Left renal pelvis (tissue), 4 donors: ENCODE results near the gene VPS26A. TPM values are rescaled to one million over a fixed set of nuclear protein-coding genes. Genes with fewer than 3 reads are reported as not detected.

Experiments
- DNase-seq, 4 donors: peaks; one replicate each; pipeline ENCODE4 v3.0.0-alpha.2; 2013; ENCODE audit warnings: low read depth in 4 of 4, low spot score in 3 of 4
- polyA plus RNA-seq, 4 donors: library from polyadenylated mRNA; unstranded; fragments of 120-200 nt; gene quantifications; one replicate each; pipeline ENCODE4 v1.2.1, GENCODE V29; 2013; ENCODE audit not compliant: insufficient read length in 4 of 4

VPS26A gene
- polyA plus RNA-seq, 4 donors = 65.7 to 110 (median 87.0) TPM

DNA sequence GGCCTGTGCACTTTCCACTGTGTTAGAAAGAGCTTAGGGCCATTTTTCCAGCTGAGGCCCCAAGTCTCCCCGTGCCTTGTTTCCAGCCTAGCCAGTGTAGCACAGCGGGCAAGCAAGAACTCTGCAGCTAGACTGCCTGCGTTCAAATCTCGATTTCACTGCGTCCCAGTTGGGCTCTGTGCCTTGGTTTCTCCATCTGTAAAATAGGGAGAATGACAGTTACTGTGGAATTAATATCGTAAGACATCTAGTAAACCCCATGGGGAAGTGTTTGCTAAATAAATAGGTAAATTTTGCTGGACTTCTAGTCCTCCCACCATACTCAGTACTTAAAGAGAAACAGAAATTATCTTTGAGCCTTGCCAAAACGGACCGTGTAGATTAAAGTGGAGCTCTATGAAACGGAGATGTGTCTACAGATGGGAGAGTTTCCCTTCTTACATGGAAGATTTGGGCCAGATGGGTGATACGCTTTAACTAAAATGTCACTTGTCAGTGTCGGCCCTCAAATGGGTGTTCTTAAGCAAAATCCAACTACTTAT lies 92.7 kb downstream of the VPS26A start:
- no peak for DNase-seq

DNA sequence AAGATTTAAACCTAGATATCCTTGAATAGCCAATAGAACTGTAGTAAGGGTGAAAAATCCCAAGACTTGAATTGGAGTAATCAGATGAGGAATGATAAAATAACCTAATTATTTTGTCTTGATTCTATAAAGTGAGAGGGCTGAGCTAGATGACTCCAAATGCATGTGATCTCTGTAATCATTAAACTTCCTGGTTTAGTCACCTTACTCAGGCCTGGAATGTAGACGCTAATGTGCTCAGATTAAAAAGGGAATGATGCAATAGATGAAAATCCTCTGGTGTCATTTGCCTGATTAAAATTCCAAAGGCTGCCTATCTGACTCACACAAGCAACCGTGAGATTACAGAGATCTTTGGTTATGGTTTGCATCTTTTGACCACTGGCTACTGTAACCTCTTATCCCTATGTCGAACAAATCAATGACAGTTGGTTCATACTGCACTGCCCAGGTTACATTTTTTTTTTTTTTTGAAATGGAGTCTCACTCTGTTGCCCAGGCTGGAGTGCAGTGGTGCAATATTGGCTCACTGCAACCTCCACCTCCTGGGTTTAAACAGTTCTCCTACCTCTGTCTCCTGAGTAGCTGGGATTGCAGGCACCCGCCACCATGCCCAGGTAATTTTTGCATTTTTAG lies 93.3 kb downstream of the VPS26A start:
- no peak for DNase-seq

- no peak for DNase-seq
Observed at GRCh38 chr10:69218831-69219230, 94.9 kb downstream of the VPS26A start.

GRCh38 chr10:69220041-69220451 lies 96.1 kb downstream of the VPS26A start, which contains the start of gene HKDC1:
Gene HKDC1 (plus strand): TSS chr10:69220332. CDS start chr10:69220436, 104 bp downstream.
- DNase-seq = peak in 1 of 4 donors; percentile 35

GRCh38 chr10:69220507-69220906 lies 96.5 kb downstream of the VPS26A start:
- DNase-seq = no peak

Other genes with a start within 250 kb of the VPS26A start
- 10 to 100 TPM; 60.7 to 74.6 (median 66.1) TPM for gene DDX50, start 222.9 kb upstream of the VPS26A start, polyA plus RNA-seq
- gene DDX21, start 168.0 kb upstream of the VPS26A start, polyA plus RNA-seq = 10 to 100 TPM; 42.5 to 65.1 (median 55.7) TPM
- gene KIFBP, start 135.4 kb upstream of the VPS26A start, polyA plus RNA-seq = 10 to 100 TPM; 29.9 to 39.0 (median 36.1) TPM
- gene SRGN, start 36.1 kb upstream of the VPS26A start, polyA plus RNA-seq = 10 to 100 TPM; 17.7 to 45.6 (median 22.4) TPM
- gene SUPV3L1, start 56.1 kb downstream of the VPS26A start, polyA plus RNA-seq = 10 to 100 TPM; 32.8 to 45.0 (median 40.8) TPM
- gene HKDC1, start 96.2 kb downstream of the VPS26A start, polyA plus RNA-seq = 10 to 100 TPM in 3 of 4 donors, under 1 TPM in 1; 0.42 to 19.0 (median 13.9) TPM
- 10 to 100 TPM; 38.0 to 53.7 (median 52.3) TPM for gene HK1, start 154.3 kb downstream of the VPS26A start, polyA plus RNA-seq